A549 (cell line): Measurements from ENCODE around the gene MALRD1.

Experiments used
- BHLHE40 ChIP-seq: IDR thresholded peaks from 2 replicates; pipeline ENCODE4 v1.6.1; 2012; ENCODE audit warnings: low read depth, low read length, inconsistent platforms
- CBX8 ChIP-seq: fragments of 200-600 bp; sonication (generic); IDR thresholded peaks from 2 replicates; pipeline ENCODE4 v1.6.1; 2016
- CEBPB ChIP-seq, 2 experiments: fragments of >200 bp in 1 of 2; sonication (Bioruptor Twin) in 1 of 2; formaldehyde crosslinking in 1 of 2; IDR thresholded peaks; 2 replicates each; pipeline ENCODE4 v1.6.1; 2012 to 2016
- CHD4 ChIP-seq: fragments of 200-600 bp; sonication (generic); IDR thresholded peaks from 2 replicates; pipeline ENCODE4 v1.6.1; 2016; ENCODE audit warnings: antibody characterized with exemption, mild to moderate bottlenecking, borderline replicate concordance
- JUNB ChIP-seq: fragments of >200 bp; sonication (Bioruptor Twin); formaldehyde crosslinking; IDR thresholded peaks from 2 replicates; pipeline ENCODE4 v1.6.1; 2016
- MYC ChIP-seq: IDR thresholded peaks from 2 replicates; pipeline ENCODE4 v1.6.1; 2012; ENCODE audit warnings: mild to moderate bottlenecking, inconsistent platforms, low read length, improper control_type of control experiment, borderline replicate concordance
- NR3C1 ChIP-seq: fragments of >200 bp; sonication (Bioruptor Twin); formaldehyde crosslinking; IDR thresholded peaks from 3 replicates; pipeline ENCODE4 v1.6.1; 2017
- POLR2A ChIP-seq: IDR thresholded peaks from 2 replicates; pipeline ENCODE4 v1.6.1; 2012; ENCODE audit warnings: mild to moderate bottlenecking, low read length
- RFX5 ChIP-seq: fragments of 450-650 bp; IDR thresholded peaks from 2 replicates; pipeline ENCODE4 v1.7.1; 2014; ENCODE audit warnings: antibody characterized with exemption, mild to moderate bottlenecking, moderate library complexity
- TP53 ChIP-seq: fragments of 250-450 bp; sonication (Bioruptor Pico); IDR thresholded peaks from 2 replicates; pipeline ENCODE4 v1.5.0; 2021; ENCODE audit warnings: mild to moderate bottlenecking, moderate library complexity
- TF ChIP-seq, protein P1 (sequence below): fragments of 200-600 bp; sonication (generic); IDR thresholded peaks from 2 replicates; pipeline ENCODE4 v1.6.1; 2016; ENCODE audit warnings: antibody characterized with exemption, mild to moderate bottlenecking, moderate library complexity
- TF ChIP-seq, protein P2 (sequence below): fragments of >200 bp; sonication (Bioruptor Twin); formaldehyde crosslinking; IDR thresholded peaks from 3 replicates; pipeline ENCODE4 v1.5.1; 2016

GRCh38 chr10:19497026-19497425, 448.4 kb downstream of the MALRD1 start:
- TF ChIP-seq, protein P1, sequence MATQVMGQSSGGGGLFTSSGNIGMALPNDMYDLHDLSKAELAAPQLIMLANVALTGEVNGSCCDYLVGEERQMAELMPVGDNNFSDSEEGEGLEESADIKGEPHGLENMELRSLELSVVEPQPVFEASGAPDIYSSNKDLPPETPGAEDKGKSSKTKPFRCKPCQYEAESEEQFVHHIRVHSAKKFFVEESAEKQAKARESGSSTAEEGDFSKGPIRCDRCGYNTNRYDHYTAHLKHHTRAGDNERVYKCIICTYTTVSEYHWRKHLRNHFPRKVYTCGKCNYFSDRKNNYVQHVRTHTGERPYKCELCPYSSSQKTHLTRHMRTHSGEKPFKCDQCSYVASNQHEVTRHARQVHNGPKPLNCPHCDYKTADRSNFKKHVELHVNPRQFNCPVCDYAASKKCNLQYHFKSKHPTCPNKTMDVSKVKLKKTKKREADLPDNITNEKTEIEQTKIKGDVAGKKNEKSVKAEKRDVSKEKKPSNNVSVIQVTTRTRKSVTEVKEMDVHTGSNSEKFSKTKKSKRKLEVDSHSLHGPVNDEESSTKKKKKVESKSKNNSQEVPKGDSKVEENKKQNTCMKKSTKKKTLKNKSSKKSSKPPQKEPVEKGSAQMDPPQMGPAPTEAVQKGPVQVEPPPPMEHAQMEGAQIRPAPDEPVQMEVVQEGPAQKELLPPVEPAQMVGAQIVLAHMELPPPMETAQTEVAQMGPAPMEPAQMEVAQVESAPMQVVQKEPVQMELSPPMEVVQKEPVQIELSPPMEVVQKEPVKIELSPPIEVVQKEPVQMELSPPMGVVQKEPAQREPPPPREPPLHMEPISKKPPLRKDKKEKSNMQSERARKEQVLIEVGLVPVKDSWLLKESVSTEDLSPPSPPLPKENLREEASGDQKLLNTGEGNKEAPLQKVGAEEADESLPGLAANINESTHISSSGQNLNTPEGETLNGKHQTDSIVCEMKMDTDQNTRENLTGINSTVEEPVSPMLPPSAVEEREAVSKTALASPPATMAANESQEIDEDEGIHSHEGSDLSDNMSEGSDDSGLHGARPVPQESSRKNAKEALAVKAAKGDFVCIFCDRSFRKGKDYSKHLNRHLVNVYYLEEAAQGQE, result no peak
- TF ChIP-seq POLR2A (no peak), CHD4 (no peak), NR3C1 (no peak), BHLHE40 (no peak), RFX5 (no peak), TP53 (CRISPR knock-in tag) (no peak), CBX8 (no peak), CEBPB (IDR thresholded peaks at IDR 0.05) (no peak), MYC (no peak), JUNB (no peak)
- TF ChIP-seq, protein P2, sequence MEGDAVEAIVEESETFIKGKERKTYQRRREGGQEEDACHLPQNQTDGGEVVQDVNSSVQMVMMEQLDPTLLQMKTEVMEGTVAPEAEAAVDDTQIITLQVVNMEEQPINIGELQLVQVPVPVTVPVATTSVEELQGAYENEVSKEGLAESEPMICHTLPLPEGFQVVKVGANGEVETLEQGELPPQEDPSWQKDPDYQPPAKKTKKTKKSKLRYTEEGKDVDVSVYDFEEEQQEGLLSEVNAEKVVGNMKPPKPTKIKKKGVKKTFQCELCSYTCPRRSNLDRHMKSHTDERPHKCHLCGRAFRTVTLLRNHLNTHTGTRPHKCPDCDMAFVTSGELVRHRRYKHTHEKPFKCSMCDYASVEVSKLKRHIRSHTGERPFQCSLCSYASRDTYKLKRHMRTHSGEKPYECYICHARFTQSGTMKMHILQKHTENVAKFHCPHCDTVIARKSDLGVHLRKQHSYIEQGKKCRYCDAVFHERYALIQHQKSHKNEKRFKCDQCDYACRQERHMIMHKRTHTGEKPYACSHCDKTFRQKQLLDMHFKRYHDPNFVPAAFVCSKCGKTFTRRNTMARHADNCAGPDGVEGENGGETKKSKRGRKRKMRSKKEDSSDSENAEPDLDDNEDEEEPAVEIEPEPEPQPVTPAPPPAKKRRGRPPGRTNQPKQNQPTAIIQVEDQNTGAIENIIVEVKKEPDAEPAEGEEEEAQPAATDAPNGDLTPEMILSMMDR, result no peak
